ENCODE measurements around the gene PIGB.

The PIGB gene

GRCh38 chr15:55320238-55320550, 1.2 kb downstream of the PIGB start:
- DNase-seq (ENCODE audit: low spot score), result no peak
- TF ChIP-seq, protein P1, sequence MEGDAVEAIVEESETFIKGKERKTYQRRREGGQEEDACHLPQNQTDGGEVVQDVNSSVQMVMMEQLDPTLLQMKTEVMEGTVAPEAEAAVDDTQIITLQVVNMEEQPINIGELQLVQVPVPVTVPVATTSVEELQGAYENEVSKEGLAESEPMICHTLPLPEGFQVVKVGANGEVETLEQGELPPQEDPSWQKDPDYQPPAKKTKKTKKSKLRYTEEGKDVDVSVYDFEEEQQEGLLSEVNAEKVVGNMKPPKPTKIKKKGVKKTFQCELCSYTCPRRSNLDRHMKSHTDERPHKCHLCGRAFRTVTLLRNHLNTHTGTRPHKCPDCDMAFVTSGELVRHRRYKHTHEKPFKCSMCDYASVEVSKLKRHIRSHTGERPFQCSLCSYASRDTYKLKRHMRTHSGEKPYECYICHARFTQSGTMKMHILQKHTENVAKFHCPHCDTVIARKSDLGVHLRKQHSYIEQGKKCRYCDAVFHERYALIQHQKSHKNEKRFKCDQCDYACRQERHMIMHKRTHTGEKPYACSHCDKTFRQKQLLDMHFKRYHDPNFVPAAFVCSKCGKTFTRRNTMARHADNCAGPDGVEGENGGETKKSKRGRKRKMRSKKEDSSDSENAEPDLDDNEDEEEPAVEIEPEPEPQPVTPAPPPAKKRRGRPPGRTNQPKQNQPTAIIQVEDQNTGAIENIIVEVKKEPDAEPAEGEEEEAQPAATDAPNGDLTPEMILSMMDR (IDR thresholded peaks at IDR 0.05; ENCODE audit: extremely low read depth, missing control alignments), result no peak

DNA sequence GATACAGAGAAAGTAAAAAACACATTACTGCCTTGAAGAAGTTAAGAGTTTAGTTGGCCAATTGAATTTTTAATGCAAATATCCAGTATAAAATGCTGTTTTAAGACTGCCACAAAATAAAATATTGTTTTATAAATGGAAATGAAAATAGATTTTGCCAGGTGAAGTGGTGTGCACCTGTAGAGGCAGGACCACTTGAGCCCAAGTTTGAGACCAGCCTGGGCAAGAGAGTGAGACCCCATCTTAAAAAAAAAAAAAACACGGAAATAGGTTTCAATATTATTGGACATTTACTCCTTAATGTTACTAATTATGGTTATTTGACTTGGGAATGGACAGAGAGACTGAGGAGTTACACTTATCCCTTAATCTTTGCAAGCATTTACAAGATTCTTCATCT, 1.9 kb downstream of the PIGB start:
- no peak for DNase-seq (ENCODE audit: low spot score)
- TF ChIP-seq, protein P1 (IDR thresholded peaks at IDR 0.05; ENCODE audit: extremely low read depth, missing control alignments), result no peak

DNA sequence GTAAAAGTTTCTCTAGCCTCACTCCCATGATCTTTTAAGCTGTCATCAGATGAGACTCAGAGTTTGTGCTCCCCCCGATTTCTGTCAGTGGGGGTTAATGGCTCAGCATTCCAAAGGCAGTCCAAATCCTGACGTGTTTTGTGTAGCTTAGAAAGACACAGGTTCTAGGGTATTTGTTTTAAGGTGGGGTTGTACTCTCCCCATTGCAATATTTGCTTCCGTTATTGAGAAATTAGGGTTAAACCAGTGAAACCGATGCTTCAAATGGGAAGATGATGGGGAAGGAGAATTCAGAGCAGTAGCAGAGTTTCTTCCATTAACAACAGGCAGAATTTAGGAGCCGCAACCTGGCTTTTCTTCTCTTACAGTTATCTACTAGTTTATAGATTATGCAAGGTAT, 3.4 kb downstream of the PIGB start:
- TF ChIP-seq, protein P1 (IDR thresholded peaks at IDR 0.05; ENCODE audit: extremely low read depth, missing control alignments), result no peak
- no peak for DNase-seq (ENCODE audit: low spot score)

GRCh38 chr15:55327387-55327786, 8.4 kb downstream of the PIGB start:
- DNase-seq (ENCODE audit: low spot score), result no peak
- TF ChIP-seq, protein P1 (IDR thresholded peaks at IDR 0.05; ENCODE audit: extremely low read depth, missing control alignments), result no peak

GRCh38 chr15:55334371-55334770, 15.3 kb downstream of the PIGB start:
- no peak for DNase-seq (ENCODE audit: low spot score)
- TF ChIP-seq, protein P1 (IDR thresholded peaks at IDR 0.05; ENCODE audit: extremely low read depth, missing control alignments), result no peak

GRCh38 chr15:55334997-55335396, 16.0 kb downstream of the PIGB start:
- no peak for DNase-seq (ENCODE audit: low spot score)
- TF ChIP-seq, protein P1 (IDR thresholded peaks at IDR 0.05; ENCODE audit: extremely low read depth, missing control alignments), result no peak

- TF ChIP-seq, protein P1 (IDR thresholded peaks at IDR 0.05; ENCODE audit: extremely low read depth, missing control alignments), result no peak
Measured at GRCh38 chr15:55337160-55337559, 18.1 kb downstream of the PIGB start.

More at GRCh38 chr15:55337160-55337559, 18.1 kb downstream of the PIGB start:
- DNase-seq (ENCODE audit: low spot score), result no peak
